Mammary epithelial cell (primary cell): Measurements from ENCODE around the gene GZMM.

Source experiments
- CTCF ChIP-seq, 2 donors: IDR thresholded peaks in 1 of 2; conservative IDR thresholded peaks in 1 of 2; 2 replicates each; pipeline ENCODE4 v1.5.1; 2011 to 2012; ENCODE audit warnings: inconsistent platforms in 2 of 2, low read length in 2 of 2, mild to moderate bottlenecking in 2 of 2, control low read depth in 1 of 2, low read depth in 1 of 2; ENCODE audit not compliant: insufficient read depth in 1 of 2; ENCODE audit errors: extremely low read depth in 1 of 2
- EZH2 ChIP-seq: IDR thresholded peaks from 2 replicates; pipeline ENCODE4 v1.6.1; 2012; ENCODE audit warnings: low read length, inconsistent platforms, borderline replicate concordance

- no peak for TF ChIP-seq CTCF (conservative IDR thresholded peaks at IDR 0.05 in 1 of 2, IDR thresholded peaks at IDR 0.05 in 1 of 2; ENCODE audit: extremely low read depth in 1 of 2, insufficient read depth in 1 of 2, low read depth in 1 of 2, low read length in 2 of 2)
- TF ChIP-seq EZH2, result no peak
Observed at GRCh38 chr19:533364-534058, 10.3 kb upstream of the GZMM start.
